H1 (cell line): ENCODE data around the gene EIF4A3. TPM values are rescaled to one million over a fixed set of nuclear protein-coding genes. Genes with fewer than 3 reads are reported as not detected.

Experiments
- CTCF ChIA-PET: fragments of 300-600 bp; sonication (Branson Sonifier 250); formaldehyde crosslinking; loops from one replicate; lab custom pipeline; 2021; ENCODE audit not compliant: partially characterized antibody; lab: Charles Lee
- POLR2A ChIA-PET: fragments of 300-600 bp; sonication (Branson Sonifier 250); formaldehyde crosslinking; loops from one replicate; lab custom pipeline; 2021; ENCODE audit warnings: inconsistent platforms; ENCODE audit not compliant: partially characterized antibody; lab: Charles Lee
- DNase-seq, 2 experiments: peaks; one replicate each; pipeline versions ENCODE4 v3.0.0 to v3.0.0-alpha.2; 2010 to 2022; ENCODE audit warnings: low spot score in 2 of 2, low read depth in 1 of 2, mixed read lengths in 1 of 2
- FAIRE-seq: peaks from 2 replicates; lab custom pipeline; 2011; peaks lifted over from hg19 to GRCh38; lab: Jason Lieb, UNC
- H2AFZ ChIP-seq: 2 replicates; pipeline ENCODE4 v1.8.1; 2012; ENCODE audit warnings: low read length, inconsistent platforms
- H2AK5ac ChIP-seq: 2 replicates; pipeline ENCODE4 v1.6.1; 2013; ENCODE audit warnings: low read depth, low read length
- H2BK120ac ChIP-seq: replicated peaks from 2 replicates; pipeline ENCODE3; 2013; ENCODE audit warnings: low read depth, low read length, inconsistent platforms
- H2BK12ac ChIP-seq: 2 replicates; pipeline ENCODE4 v1.6.1; 2013; ENCODE audit warnings: low read depth, low read length
- H2BK15ac ChIP-seq: 2 replicates; pipeline ENCODE4 v1.6.1; 2013; ENCODE audit warnings: low read length
- H2BK20ac ChIP-seq: 2 replicates; pipeline ENCODE4 v1.6.1; 2013; ENCODE audit warnings: low read length
- H2BK5ac ChIP-seq: 2 replicates; pipeline ENCODE4 v1.6.1; 2013; ENCODE audit warnings: low read depth, low read length
- H3K14ac ChIP-seq: 2 replicates; pipeline ENCODE4 v1.6.1; 2013; ENCODE audit warnings: inconsistent platforms; ENCODE audit not compliant: insufficient read length
- H3K18ac ChIP-seq: 2 replicates; pipeline ENCODE4 v1.6.1; 2013; ENCODE audit warnings: low read length; ENCODE audit errors: extremely low read depth
- H3K23ac ChIP-seq: 2 replicates; pipeline ENCODE4 v1.6.1; 2013; ENCODE audit warnings: inconsistent platforms; ENCODE audit not compliant: insufficient read length
- H3K23me2 ChIP-seq: 2 replicates; pipeline ENCODE4 v1.6.1; 2013; ENCODE audit warnings: low read depth, low read length
- H3K27ac ChIP-seq: 2 replicates; pipeline ENCODE4 v1.6.1; 2011; ENCODE audit warnings: low read depth, low read length, inconsistent platforms
- H3K27me3 ChIP-seq, 4 experiments: replicated peaks in 1 of 4; 1 replicate in 1 of 4; 2 replicates in 3 of 4; pipeline versions ENCODE4 v1.6.1 to v1.8.1; 2011 to 2013; ENCODE audit warnings: low read length in 3 of 4, mild to moderate bottlenecking in 3 of 4, inconsistent platforms in 2 of 4, mixed read lengths in 2 of 4, moderate library complexity in 1 of 4; ENCODE audit not compliant: control insufficient read depth in 3 of 4, insufficient read depth in 3 of 4; ENCODE audit errors: extremely low read depth in 1 of 4
- H3K36me3 ChIP-seq, 4 experiments: 2 replicates each; pipeline versions ENCODE4 v1.6.1 to v1.8.1; 2011 to 2013; ENCODE audit warnings: mild to moderate bottlenecking in 4 of 4, low read length in 3 of 4, moderate library complexity in 2 of 4, control low read depth in 1 of 4, inconsistent platforms in 1 of 4; ENCODE audit not compliant: insufficient read depth in 4 of 4, control insufficient read depth in 2 of 4
- H3K4ac ChIP-seq: replicated peaks from 2 replicates; pipeline ENCODE3; 2013; ENCODE audit warnings: low read length, low read depth, mixed read lengths, inconsistent platforms; ENCODE audit not compliant: insufficient read length
- H3K4me1 ChIP-seq, 4 experiments: replicated peaks in 1 of 4; 1 replicate in 1 of 4; 2 replicates in 3 of 4; pipeline versions ENCODE4 v1.6.1 to v1.8.1; 2011 to 2013; ENCODE audit warnings: low read length in 3 of 4, inconsistent platforms in 2 of 4, mixed read lengths in 1 of 4; ENCODE audit not compliant: insufficient read depth in 4 of 4, control insufficient read depth in 3 of 4
- H3K4me2 ChIP-seq, 2 experiments: 2 replicates each; pipeline versions ENCODE4 v1.6.1 to v1.8.1; 2011 to 2013; ENCODE audit warnings: low read depth in 2 of 2, low read length in 2 of 2, control low read depth in 1 of 2, inconsistent platforms in 1 of 2, mild to moderate bottlenecking in 1 of 2; ENCODE audit not compliant: insufficient read depth in 1 of 2
- H3K4me3 ChIP-seq, 4 experiments: fragments of 200-600, 300-600 bp in 1 of 4; sonication (generic), shearing (Covaris generic), sonication (Bioruptor Twin) in 1 of 4; 2 replicates each; pipeline versions ENCODE4 v1.5.1 to v1.8.1; 2011 to 2016; ENCODE audit warnings: low read length in 4 of 4, low read depth in 3 of 4, control low read depth in 2 of 4, inconsistent platforms in 2 of 4, mild to moderate bottlenecking in 2 of 4, mixed read lengths in 1 of 4, moderate library complexity in 1 of 4; ENCODE audit not compliant: insufficient read depth in 2 of 4; ENCODE audit errors: extremely low read depth in 1 of 4
- H3K56ac ChIP-seq: replicated peaks from 2 replicates; pipeline ENCODE3; 2013; ENCODE audit warnings: low read depth, mild to moderate bottlenecking, mixed read lengths, low read length, inconsistent platforms; ENCODE audit not compliant: insufficient read length
- H3K79me1 ChIP-seq: 2 replicates; pipeline ENCODE4 v1.6.1; 2013; ENCODE audit warnings: low read depth, low read length, control low read depth
- H3K79me2 ChIP-seq, 2 experiments: 2 replicates each; pipeline versions ENCODE4 v1.6.1 to v1.8.1; 2012 to 2013; ENCODE audit warnings: low read length in 2 of 2, mild to moderate bottlenecking in 2 of 2, inconsistent platforms in 1 of 2; ENCODE audit not compliant: insufficient read depth in 2 of 2, control insufficient read depth in 1 of 2
- H3K9ac ChIP-seq, 4 experiments: replicated peaks in 1 of 4; 1 replicate in 1 of 4; 2 replicates in 3 of 4; pipeline versions ENCODE4 v1.6.1 to v1.8.1; 2011 to 2013; ENCODE audit warnings: low read depth in 3 of 4, low read length in 3 of 4, control low read depth in 2 of 4, mild to moderate bottlenecking in 2 of 4, moderate library complexity in 2 of 4, inconsistent platforms in 1 of 4; ENCODE audit errors: extremely low read depth in 1 of 4
- H3K9me3 ChIP-seq, 2 experiments: 2 replicates each; pipeline versions ENCODE4 v1.6.1 to v1.8.1; 2012 to 2013; ENCODE audit warnings: mild to moderate bottlenecking in 2 of 2, moderate library complexity in 2 of 2, control low read depth in 1 of 2, inconsistent platforms in 1 of 2, low read depth in 1 of 2, low read length in 1 of 2, mixed read lengths in 1 of 2; ENCODE audit not compliant: insufficient read depth in 2 of 2
- H4K20me1 ChIP-seq, 2 experiments: replicated peaks in 1 of 2; 2 replicates each; pipeline versions ENCODE3 to v1.8.1; 2011 to 2013; ENCODE audit warnings: inconsistent platforms in 2 of 2, low read length in 2 of 2, mild to moderate bottlenecking in 1 of 2; ENCODE audit not compliant: insufficient read depth in 2 of 2, control insufficient read depth in 1 of 2
- H4K5ac ChIP-seq: 2 replicates; pipeline ENCODE4 v1.6.1; 2013; ENCODE audit warnings: low read length, low read depth, mixed read lengths, inconsistent platforms; ENCODE audit not compliant: insufficient read length
- H4K8ac ChIP-seq: 2 replicates; pipeline ENCODE4 v1.8.0; 2013; ENCODE audit warnings: mild to moderate bottlenecking, moderate library complexity, low read length, inconsistent platforms; ENCODE audit not compliant: insufficient read depth; ENCODE audit errors: extremely low read depth
- H4K91ac ChIP-seq: replicated peaks from 2 replicates; pipeline ENCODE3; 2013; ENCODE audit warnings: low read length, mixed read lengths, inconsistent platforms; ENCODE audit not compliant: insufficient read length
- CTCF ChIP-seq, 3 experiments: IDR thresholded peaks; 1 replicate in 2 of 3; 2 replicates in 1 of 3; pipeline versions ENCODE4 v1.5.1 to v1.6.1; 2011; ENCODE audit warnings: low read length in 3 of 3, mild to moderate bottlenecking in 3 of 3, inconsistent platforms in 2 of 3, low read depth in 1 of 3, moderate library complexity in 1 of 3; ENCODE audit not compliant: insufficient read depth in 1 of 3; ENCODE audit errors: control extremely low read depth in 1 of 3
- E2F6 ChIP-seq: IDR thresholded peaks from 2 replicates; pipeline ENCODE4 v1.6.1; 2012; ENCODE audit warnings: inconsistent platforms
- NRF1 ChIP-seq: IDR thresholded peaks from 2 replicates; pipeline ENCODE4 v1.6.1; 2011; ENCODE audit warnings: mild to moderate bottlenecking, low read depth, low read length, improper control_type of control experiment
- RFX5 ChIP-seq: IDR thresholded peaks from 2 replicates; pipeline ENCODE4 v1.6.1; 2011; ENCODE audit warnings: low read depth, low read length, improper control_type of control experiment, borderline replicate concordance
- SIN3A ChIP-seq, 2 experiments: IDR thresholded peaks in 1 of 2; conservative IDR thresholded peaks in 1 of 2; 2 replicates each; pipeline ENCODE4 v1.6.1; 2011 to 2012; ENCODE audit warnings: low read length in 2 of 2, improper control_type of control experiment in 1 of 2, low read depth in 1 of 2, mild to moderate bottlenecking in 1 of 2
- SIRT6 ChIP-seq: IDR thresholded peaks from one replicate; pipeline ENCODE4 v1.7.1; 2012; ENCODE audit warnings: low read length, inconsistent platforms
- ZNF274 ChIP-seq: IDR thresholded peaks from 2 replicates; pipeline ENCODE4 v1.7.0; 2012; ENCODE audit warnings: low read length, borderline replicate concordance; ENCODE audit errors: extremely low read depth
- WGBS, 2 experiments: shearing (Covaris generic) in 1 of 2; methylation state at CpG; one replicate each; pipeline versions ENCODE4 v1.1.6 to v1.1.7; 2013 to 2015; ENCODE audit warnings: low lambda C conversion rate in 2 of 2, mixed read lengths in 2 of 2, inconsistent platforms in 1 of 2, low coverage in 1 of 2, missing lambda C conversion rate in 1 of 2; ENCODE audit not compliant: insufficient replicate concordance in 2 of 2, insufficient coverage in 1 of 2, insufficient read length in 1 of 2; ENCODE audit errors: extremely low coverage in 1 of 2, missing lambda C conversion rate in 1 of 2; 5-methylcytosine and 5-hydroxymethylcytosine counted together
- polyA plus RNA-seq, 7 experiments: library from polyadenylated mRNA; depleted of rRNA in 3 of 7; stranded (reverse) in 5 of 7; unstranded in 2 of 7; fragments of >200 nt in 5 of 7; fragments of 200-250 nt in 2 of 7; gene quantifications; 1 replicate in 5 of 7; 2 replicates in 1 of 7; 4 replicates in 1 of 7; pipeline versions ENCODE4 v1.2.1 to v1.2.3, GENCODE V29; 2011 to 2013; ENCODE audit warnings: missing spikeins in 2 of 7, mixed read lengths in 2 of 7
- total RNA-seq: library from RNA; stranded (reverse); fragmentation: NEBNext Ultra II Directional; extraction: Animal tissue kit (Norgen Biotek cat#: 25700); gene quantifications from 2 replicates; pipeline ENCODE4 v1.2.1, GENCODE V29; 2021

Gene EIF4A3
- total and polyA plus RNA-seq, 2 of the 8 experiments (the other 6 are each of a cell fraction or from before 2014, with no cell fraction given): 142 to 146 TPM

GRCh38 chr17:80183581-80184422, 36.9 kb upstream of the EIF4A3 start:
- no peak for DNase-seq
- Histone ChIP-seq H3K4ac (no peak overlapping the region), H3K18ac (no peak overlapping the region), H3K27me3 (no peaks in the 10 kb centered on the region), H3K9ac (no peak overlapping the region; a peak in 1 of 7 replicates), H3K9me3 (no peaks in the 10 kb centered on the region), H3K27ac (no peak overlapping the region), H3K56ac (no peak overlapping the region), H3K14ac (no peak overlapping the region), H4K91ac (no peak overlapping the region), H3K23ac (no peak overlapping the region), H4K20me1 (no peaks in the 10 kb centered on the region), H3K4me3 (no peak overlapping the region), H4K5ac (no peak overlapping the region), H2AK5ac (no peak overlapping the region)
- ChIA-PET POLR2A (interaction anchor here (0.6 kb wide), 1 partner anchor 161 kb away, joined by 3 read pairs; no protein-coding TSS in a partner anchor), CTCF (interaction anchor here (0.6 to 8.9 kb wide), 17 partner anchors 9 to 183 kb away, joined by 3 to 73 read pairs (median 4); no protein-coding TSS in a partner anchor)
- TF ChIP-seq NRF1: no peak
- no peak for TF ChIP-seq ZNF274
- peak in 1 of 3 experiments; percentile 1; a peak in 1 of 4 replicates for TF ChIP-seq CTCF (IDR thresholded peaks at IDR 0.05; ENCODE audit: control extremely low read depth in 1 of 3, insufficient read depth in 1 of 3, low read depth in 1 of 3, low read length in 3 of 3)
- TF ChIP-seq RFX5: no peak
- TF ChIP-seq SIRT6: no peak
- TF ChIP-seq SIN3A (conservative IDR thresholded peaks at IDR 0.05 in 1 of 2, IDR thresholded peaks at IDR 0.05 in 1 of 2; ENCODE audit: low read depth in 1 of 2, low read length in 2 of 2): no peak
- TF ChIP-seq E2F6: no peak
- TF ChIP-seq, all 59 proteins: peak for 1
- no peak overlapping the region; the same call in 1 of the 2 replicates for H2BK12ac ChIP-seq
- no peaks in the 10 kb centered on the region for H3K79me2 ChIP-seq
- 0 out of 2 replicates have a peak overlapping the region, but pooled peaks have one; percentile 46 for H2BK15ac ChIP-seq
- no peak overlapping the region for H3K4me2 ChIP-seq
- 87% methylated on average over 25 of the region's 26 CpGs; no CpG with 5 or more reads in 1 of the 2 experiments for WGBS, 2 experiments
- H4K8ac ChIP-seq: no peak overlapping the region; the same call in 1 of the 2 replicates
- no peak overlapping the region for H2BK120ac ChIP-seq
- H3K4me1 ChIP-seq: no peaks in the 10 kb centered on the region
- H3K23me2 ChIP-seq: no peaks in the 10 kb centered on the region
- no peak overlapping the region for H2BK20ac ChIP-seq
- H2BK5ac ChIP-seq: no peak overlapping the region
- no peaks in the 10 kb centered on the region for H3K36me3 ChIP-seq
- FAIRE-seq: no peak
- no peaks in the 10 kb centered on the region; the same call in 1 of the 2 replicates for H3K79me1 ChIP-seq
- H2AFZ ChIP-seq: peak overlapping the region; percentile 31; the same call in 1 of the 2 replicates
